SU-DHL-6 (cell line): ENCODE data around the gene EME1.
"Not testable (repeated sequence)": the region's sequence is repeated elsewhere in the genome, so short reads cannot be mapped to it uniquely, and the experiment has no call there.

Experiments
- H2AFZ ChIP-seq: fragments of 200-600 bp; sonication (generic); 2 replicates; pipeline ENCODE4 v1.6.1; 2014; ENCODE audit warnings: low read depth, mild to moderate bottlenecking, moderate library complexity, mixed read lengths, antibody characterized with exemption, low read length; ENCODE audit not compliant: severe bottlenecking
- H3F3A ChIP-seq: fragments of 200-600 bp; shearing (Covaris generic); 2 replicates; pipeline ENCODE4 v1.6.0; 2016; ENCODE audit warnings: antibody characterized with exemption, mild to moderate bottlenecking; ENCODE audit not compliant: insufficient read depth
- H3K27ac ChIP-seq: fragments of 200-600 bp; sonication (generic); 2 replicates; pipeline ENCODE4 v1.5.1; 2016; ENCODE audit warnings: low read depth, mild to moderate bottlenecking, low read length, moderate library complexity, mixed read lengths
- H3K27me3 ChIP-seq: fragments of 200-600 bp; sonication (generic), shearing (Covaris generic); 2 replicates; pipeline ENCODE4 v1.6.0; 2014; ENCODE audit warnings: mild to moderate bottlenecking, low read length
- H3K36me3 ChIP-seq: fragments of 200-600 bp; sonication (generic); 2 replicates; pipeline ENCODE4 v1.6.1; 2014; ENCODE audit warnings: mild to moderate bottlenecking, low read length, mixed read lengths
- H3K4me2 ChIP-seq: fragments of 300-600, 200-600 bp; shearing (Covaris generic), sonication (generic); 2 replicates; pipeline ENCODE4 v1.6.0; 2014; ENCODE audit warnings: low read length, low read depth, mild to moderate bottlenecking; ENCODE audit not compliant: poor library complexity, severe bottlenecking
- H3K4me3 ChIP-seq: fragments of 200-600 bp; sonication (generic); 2 replicates; pipeline ENCODE4 v1.5.1; 2014; ENCODE audit warnings: antibody characterized with exemption, low read length, mild to moderate bottlenecking, mixed read lengths; ENCODE audit not compliant: insufficient read depth, poor library complexity, severe bottlenecking
- H3K79me2 ChIP-seq: fragments of 200-600 bp; sonication (generic); 2 replicates; pipeline ENCODE4 v1.6.1; 2014; ENCODE audit warnings: mild to moderate bottlenecking, low read length, moderate library complexity; ENCODE audit not compliant: insufficient read depth
- H3K9ac ChIP-seq: fragments of 200-600 bp; sonication (generic); 2 replicates; pipeline ENCODE4 v1.7.0; 2014; ENCODE audit warnings: mild to moderate bottlenecking, low read length
- H3K9me2 ChIP-seq: fragments of 200-600 bp; sonication (generic); replicated peaks from 2 replicates; pipeline ENCODE4 v1.6.1; 2014; ENCODE audit warnings: low read length; ENCODE audit not compliant: insufficient read depth
- H3K9me3 ChIP-seq: fragments of 200-600 bp; sonication (generic); 2 replicates; pipeline ENCODE4 v1.6.1; 2014; ENCODE audit warnings: low read length, mixed read lengths; ENCODE audit not compliant: insufficient read depth
- H4K20me1 ChIP-seq: fragments of 200-600 bp; sonication (generic); 2 replicates; pipeline ENCODE4 v1.6.1; 2014; ENCODE audit warnings: low read depth, mild to moderate bottlenecking, antibody characterized with exemption, low read length, moderate library complexity, mixed read lengths
- EZH2phosphoT487 ChIP-seq: fragments of 200-600 bp; sonication (generic), shearing (Covaris generic); conservative IDR thresholded peaks from 2 replicates; pipeline ENCODE4 v1.6.1; 2018; ENCODE audit warnings: mild to moderate bottlenecking, antibody characterized with exemption, low read length, moderate library complexity, mixed read lengths
- TF ChIP-seq, protein P1 (sequence below): fragments of 200-600 bp; sonication (generic); IDR thresholded peaks from one replicate; pipeline ENCODE4 v1.5.1; 2017; ENCODE audit warnings: antibody characterized with exemption, mild to moderate bottlenecking, low read length, moderate library complexity; ENCODE audit not compliant: insufficient read depth, poor library complexity, severe bottlenecking

EME1 gene

GRCh38 chr17:50331085-50331791, 41.8 kb upstream of the EME1 start:
- H3K36me3 ChIP-seq: no peaks in the 10 kb centered on the region
- no peak overlapping the region for H3K4me3 ChIP-seq
- H4K20me1 ChIP-seq: no peaks in the 10 kb centered on the region
- no peaks in the 10 kb centered on the region for H3K27me3 ChIP-seq
- no peak overlapping the region for H3K27ac ChIP-seq
- no peak overlapping the region for H2AFZ ChIP-seq
- no peak overlapping the region for H3K9ac ChIP-seq
- H3K9me2 ChIP-seq: no peaks in the 10 kb centered on the region
- TF ChIP-seq, protein P1, sequence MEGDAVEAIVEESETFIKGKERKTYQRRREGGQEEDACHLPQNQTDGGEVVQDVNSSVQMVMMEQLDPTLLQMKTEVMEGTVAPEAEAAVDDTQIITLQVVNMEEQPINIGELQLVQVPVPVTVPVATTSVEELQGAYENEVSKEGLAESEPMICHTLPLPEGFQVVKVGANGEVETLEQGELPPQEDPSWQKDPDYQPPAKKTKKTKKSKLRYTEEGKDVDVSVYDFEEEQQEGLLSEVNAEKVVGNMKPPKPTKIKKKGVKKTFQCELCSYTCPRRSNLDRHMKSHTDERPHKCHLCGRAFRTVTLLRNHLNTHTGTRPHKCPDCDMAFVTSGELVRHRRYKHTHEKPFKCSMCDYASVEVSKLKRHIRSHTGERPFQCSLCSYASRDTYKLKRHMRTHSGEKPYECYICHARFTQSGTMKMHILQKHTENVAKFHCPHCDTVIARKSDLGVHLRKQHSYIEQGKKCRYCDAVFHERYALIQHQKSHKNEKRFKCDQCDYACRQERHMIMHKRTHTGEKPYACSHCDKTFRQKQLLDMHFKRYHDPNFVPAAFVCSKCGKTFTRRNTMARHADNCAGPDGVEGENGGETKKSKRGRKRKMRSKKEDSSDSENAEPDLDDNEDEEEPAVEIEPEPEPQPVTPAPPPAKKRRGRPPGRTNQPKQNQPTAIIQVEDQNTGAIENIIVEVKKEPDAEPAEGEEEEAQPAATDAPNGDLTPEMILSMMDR: no peak
- TF ChIP-seq EZH2phosphoT487: no peak
- H3K79me2 ChIP-seq: no peaks in the 10 kb centered on the region
- H3K9me3 ChIP-seq: no peaks in the 10 kb centered on the region
- no peaks in the 10 kb centered on the region for H3F3A ChIP-seq
- no peak overlapping the region for H3K4me2 ChIP-seq

- H3K27me3 ChIP-seq: no peaks in the 10 kb centered on the region
- no peaks in the 10 kb centered on the region for H3K9me3 ChIP-seq
- H3K27ac ChIP-seq: no peak overlapping the region
- H4K20me1 ChIP-seq: no peaks in the 10 kb centered on the region
- no peaks in the 10 kb centered on the region for H3K9me2 ChIP-seq
- no peak overlapping the region for H3K9ac ChIP-seq
- H2AFZ ChIP-seq: no peak overlapping the region
- H3K4me2 ChIP-seq: no peak overlapping the region
- no peak for TF ChIP-seq EZH2phosphoT487
- TF ChIP-seq, protein P1: no peak
- H3F3A ChIP-seq: no peaks in the 10 kb centered on the region
- H3K4me3 ChIP-seq: no peak overlapping the region
- no peaks in the 10 kb centered on the region for H3K36me3 ChIP-seq
- no peaks in the 10 kb centered on the region for H3K79me2 ChIP-seq
These were observed 40.8 kb upstream of the EME1 start for GRCh38 chr17:50332196-50332595.

DNA sequence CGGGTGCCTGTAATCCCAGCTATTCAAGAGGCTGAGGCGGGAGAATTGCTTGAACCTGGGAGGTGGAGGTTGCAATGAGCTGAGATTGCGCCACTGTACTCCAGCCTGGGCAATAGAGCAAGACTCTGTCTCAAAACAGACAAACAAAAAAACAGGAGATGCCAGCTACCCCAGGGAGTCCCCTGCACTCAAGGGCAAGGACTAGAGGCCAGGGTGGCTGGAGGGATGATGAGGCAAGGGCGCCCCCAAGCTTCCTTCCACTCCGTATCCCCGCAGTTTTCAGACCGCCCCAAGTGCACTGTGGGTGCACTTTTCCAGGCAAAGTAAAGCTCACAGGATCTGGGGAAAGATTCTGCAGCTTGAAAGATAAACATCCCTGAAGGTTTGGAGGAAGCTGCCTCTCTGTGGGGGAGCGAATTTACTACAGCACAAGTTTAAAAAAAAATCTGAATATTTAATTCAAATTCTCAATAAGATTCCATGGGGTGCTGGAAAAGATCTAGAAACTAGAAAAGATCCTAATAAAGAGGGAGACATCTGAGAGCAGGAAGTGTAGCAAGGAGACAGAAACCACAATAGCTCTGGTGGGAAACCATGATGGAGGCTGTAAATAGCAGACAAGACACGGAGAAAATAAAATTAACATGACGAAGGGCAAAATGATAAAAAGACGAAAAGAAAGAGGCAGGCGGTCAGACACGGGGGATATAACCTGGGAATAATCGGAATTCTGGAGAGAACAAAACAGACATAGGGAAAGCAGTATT, 39.6 kb upstream of the EME1 start:
- H2AFZ ChIP-seq, H3K36me3 ChIP-seq, H3K27me3 ChIP-seq, H3K9me2 ChIP-seq, H3K4me3 ChIP-seq, H3K9me3 ChIP-seq, H3F3A ChIP-seq, H3K4me2 ChIP-seq, H3K9ac ChIP-seq, H3K79me2 ChIP-seq, H3K27ac ChIP-seq, H4K20me1 ChIP-seq: not testable (repeated sequence)

DNA sequence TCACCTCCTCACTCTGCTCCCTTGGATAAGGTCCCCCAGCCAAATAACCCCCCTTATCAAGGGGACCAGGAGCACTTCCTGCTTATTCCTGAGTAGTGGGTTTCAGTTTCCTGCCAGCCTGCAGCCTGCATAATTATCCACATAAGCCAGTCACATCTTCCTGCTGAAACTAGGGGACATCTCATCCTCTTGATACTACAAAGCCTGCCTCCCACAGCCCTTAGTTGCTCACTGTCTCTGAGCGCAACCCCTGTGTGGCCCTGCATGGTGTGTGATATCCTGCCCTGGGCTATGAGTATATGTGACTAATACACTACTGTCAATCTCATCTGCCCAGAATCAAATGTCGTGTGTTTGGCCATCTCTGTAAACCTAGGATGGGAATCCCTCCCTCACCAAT, 35.1 kb upstream of the EME1 start:
- TF ChIP-seq EZH2phosphoT487: no peak
- TF ChIP-seq, protein P1: no peak
- Histone ChIP-seq H3K9ac (no peak overlapping the region), H3K27me3 (no peaks in the 10 kb centered on the region), H3K4me2 (no peak overlapping the region), H2AFZ (no peak overlapping the region), H4K20me1 (no peaks in the 10 kb centered on the region), H3K27ac (no peak overlapping the region), H3F3A (no peaks in the 10 kb centered on the region), H3K36me3 (no peaks in the 10 kb centered on the region), H3K4me3 (no peak overlapping the region), H3K9me2 (no peaks in the 10 kb centered on the region), H3K79me2 (no peaks in the 10 kb centered on the region), H3K9me3 (peaks cover 13% of the 10 kb centered on the region; the same call in 1 of the 2 replicates)
